HEK293 (cell line): ENCODE results near the gene COX5A.

Experiments
- CTCF ChIA-PET: fragments of 350-600 bp; formaldehyde crosslinking; extraction: SDS; loops from one replicate; lab custom pipeline; 2021; ENCODE audit warnings: antibody characterized with exemption; lab: Yijun Ruan, JAX
- POLR2A ChIA-PET: fragments of 300-600 bp; formaldehyde crosslinking; extraction: SDS; loops from one replicate; lab custom pipeline; 2020; ENCODE audit warnings: antibody characterized with exemption, inconsistent platforms; lab: Yijun Ruan, JAX
- H3K27ac ChIP-seq: fragments of 200-500 bp; sonication (Bioruptor generic); 2 replicates; pipeline ENCODE4 v1.5.1; 2014; ENCODE audit warnings: low read depth, low read length, control low read depth, inconsistent platforms; ENCODE audit errors: extremely low read depth
- H3K36me3 ChIP-seq, 2 experiments: fragments of 200-500 bp in 1 of 2; sonication (Bioruptor generic) in 1 of 2; 1 replicate in 1 of 2; 2 replicates in 1 of 2; pipeline ENCODE4 v1.5.1; 2014 to 2017; ENCODE audit warnings: inconsistent platforms in 2 of 2, low read length in 2 of 2; ENCODE audit not compliant: control insufficient read depth in 2 of 2, insufficient read depth in 1 of 2
- H3K4me1 ChIP-seq: fragments of 200-500 bp; sonication (Bioruptor generic); 2 replicates; pipeline ENCODE4 v1.5.1; 2014; ENCODE audit warnings: mild to moderate bottlenecking, low read length, inconsistent platforms; ENCODE audit not compliant: control insufficient read depth, insufficient read depth
- H3K4me3 ChIP-seq: 2 replicates; pipeline ENCODE4 v1.5.1; 2011; ENCODE audit warnings: low read depth, mild to moderate bottlenecking, control low read depth, low read length, moderate library complexity
- H3K9me3 ChIP-seq: fragments of 200-500 bp; sonication (Bioruptor generic); 2 replicates; pipeline ENCODE4 v1.5.1; 2014; ENCODE audit warnings: low read depth, low read length, inconsistent platforms; ENCODE audit not compliant: control insufficient read depth, insufficient read depth
- HOXA7 ChIP-seq: sonication (generic); formaldehyde crosslinking; IDR thresholded peaks from 2 replicates; pipeline ENCODE4 v1.8.1; 2022; ENCODE audit warnings: missing genetic modification reagents, borderline replicate concordance
- KLF1 ChIP-seq: fragments of 450-650 bp; formaldehyde crosslinking; IDR thresholded peaks from 2 replicates; pipeline ENCODE4 v1.5.1; 2016; ENCODE audit warnings: missing biosample characterization, missing genetic modification characterization
- MYNN ChIP-seq: fragments of 450-650 bp; formaldehyde crosslinking; IDR thresholded peaks from 2 replicates; pipeline ENCODE4 v1.5.1; 2016; ENCODE audit warnings: missing biosample characterization, missing genetic modification characterization, borderline replicate concordance
- SP2 ChIP-seq: fragments of 450-650 bp; formaldehyde crosslinking; IDR thresholded peaks from 2 replicates; pipeline ENCODE4 v1.5.1; 2016; ENCODE audit warnings: missing biosample characterization, missing genetic modification characterization
- ZBTB6 ChIP-seq: fragments of 450-650 bp; formaldehyde crosslinking; IDR thresholded peaks from 2 replicates; pipeline ENCODE4 v1.5.1; 2017; ENCODE audit warnings: missing biosample characterization, missing genetic modification characterization
- ZIC2 ChIP-seq: fragments of 450-650 bp; formaldehyde crosslinking; IDR thresholded peaks from 2 replicates; pipeline ENCODE4 v1.5.1; 2016; ENCODE audit warnings: missing biosample characterization, missing genetic modification characterization
- ZNF341 ChIP-seq: fragments of 450-650 bp; formaldehyde crosslinking; IDR thresholded peaks from 2 replicates; pipeline ENCODE4; 2016; ENCODE audit warnings: low read depth, missing biosample characterization, missing genetic modification characterization
- ZNF404 ChIP-seq: fragments of 450-650 bp; formaldehyde crosslinking; IDR thresholded peaks from 2 replicates; pipeline ENCODE4 v1.5.1; 2017; ENCODE audit warnings: missing biosample characterization, missing genetic modification characterization
- ZNF518A ChIP-seq: fragments of 450-650 bp; formaldehyde crosslinking; conservative IDR thresholded peaks from 2 replicates; pipeline ENCODE4 v1.5.1; 2016; ENCODE audit warnings: low read depth, missing biosample characterization, missing genetic modification characterization
- ZNF621 ChIP-seq: fragments of 450-650 bp; formaldehyde crosslinking; IDR thresholded peaks from 2 replicates; pipeline ENCODE4 v1.5.1; 2017; ENCODE audit warnings: missing biosample characterization, missing genetic modification characterization
- ZNF677 ChIP-seq: fragments of 450-650 bp; IDR thresholded peaks from 2 replicates; pipeline ENCODE4 v1.5.0; 2018; ENCODE audit warnings: missing biosample characterization, mild to moderate bottlenecking, missing genetic modification characterization, moderate library complexity
- ZNF785 ChIP-seq: fragments of 450-650 bp; formaldehyde crosslinking; IDR thresholded peaks from 2 replicates; pipeline ENCODE4 v1.5.1; 2016; ENCODE audit warnings: missing biosample characterization, missing genetic modification characterization

Gene COX5A

GRCh38 chr15:74958320-74958907 is 20.5 kb upstream of the COX5A start:
- H3K9me3 ChIP-seq = no peaks in the 10 kb centered on the region
- no peak overlapping the region for H3K27ac ChIP-seq
- ChIA-PET POLR2A (interaction anchor here (0.6 to 0.7 kb wide), 2 partner anchors 117 to 446 kb away, joined by 3 to 6 read pairs; no protein-coding TSS in a partner anchor), CTCF (interaction anchor here (1.2 to 3.6 kb wide), 2 partner anchors 8 to 187 kb away, joined by 6 to 16 read pairs; no protein-coding TSS in a partner anchor)
- H3K36me3 ChIP-seq = no peaks in the 10 kb centered on the region
- TF ChIP-seq ZNF341 (tag by site-specific recombination) (peak; percentile 64), ZNF785 (tag by site-specific recombination) (no peak), ZIC2 (tag by site-specific recombination) (peak; percentile 73), KLF1 (peak; percentile 82), SP2 (tag by site-specific recombination) (0 out of 2 replicates have a peak, but pooled peaks have one; percentile 32)
- H3K4me3 ChIP-seq = no peak overlapping the region
- H3K4me1 ChIP-seq = peaks cover 4% of the 10 kb centered on the region; the same call in 1 of the 2 replicates

GRCh38 chr15:74957476-74958035 is 19.7 kb upstream of the COX5A start:
- Histone ChIP-seq H3K9me3 (no peaks in the 10 kb centered on the region), H3K27ac (peak overlapping the region; percentile 67; the same call in 1 of the 2 replicates), H3K36me3 (no peaks in the 10 kb centered on the region), H3K4me1 (peaks cover 4% of the 10 kb centered on the region; the same call in 1 of the 2 replicates), H3K4me3 (peak overlapping the region; percentile 46)
- CTCF ChIA-PET = interaction anchor here (0.6 to 13.3 kb wide), 8 partner anchors 21 to 187 kb away, joined by 3 to 223 read pairs (median 4); no protein-coding TSS in a partner anchor
- TF ChIP-seq ZNF677 (no peak), HOXA7 (CRISPR knock-in tag) (no peak), KLF1 (0 out of 2 replicates have a peak, but pooled peaks have one; percentile 8), ZNF621 (tag by site-specific recombination) (no peak), ZNF518A (tag by site-specific recombination) (no peak), ZBTB6 (tag by site-specific recombination) (0 out of 2 replicates have a peak, but pooled peaks have one; percentile 13), ZNF341 (tag by site-specific recombination) (0 out of 2 replicates have a peak, but pooled peaks have one; percentile 5), ZNF404 (tag by site-specific recombination) (no peak), MYNN (tag by site-specific recombination) (no peak)
- POLR2A ChIA-PET = interaction anchor here (0.7 to 1.7 kb wide), 15 partner anchors 9 to 495 kb away, joined by 3 to 11 read pairs (median 5); partner anchors contain the start of genes COX5A, FAM219B, PPCDC and SCAMP2
